Neural progenitor cell (in vitro differentiated cells): ENCODE results near the gene TMEM234. TPM values are rescaled to one million over a fixed set of nuclear protein-coding genes. Genes with fewer than 3 reads are reported as not detected.
"Not testable (repeated sequence)": the region's sequence is repeated elsewhere in the genome, so short reads cannot be mapped to it uniquely, and the experiment has no call there.

Source experiments
- DNase-seq: peaks from one replicate; pipeline ENCODE4 v3.0.0-alpha.2; 2016; ENCODE audit warnings: low spot score
- H2AFZ ChIP-seq: fragments of 200-600 bp; sonication (generic); replicated peaks from 2 replicates; pipeline ENCODE4 v1.6.1; 2016; ENCODE audit warnings: antibody characterized with exemption
- H3F3A ChIP-seq: fragments of 200-600 bp; sonication (generic); 2 replicates; pipeline ENCODE4 v1.6.1; 2016; ENCODE audit warnings: antibody characterized with exemption, low read depth
- H3K27ac ChIP-seq: fragments of 200-600 bp; sonication (generic); 2 replicates; pipeline ENCODE4 v1.5.1; 2016; ENCODE audit warnings: mild to moderate bottlenecking
- H3K27me3 ChIP-seq: fragments of 200-600 bp; sonication (generic); 2 replicates; pipeline ENCODE4 v1.6.1; 2016; ENCODE audit warnings: mild to moderate bottlenecking, moderate library complexity
- H3K36me3 ChIP-seq: fragments of 200-600 bp; sonication (generic); 2 replicates; pipeline ENCODE4 v1.5.1; 2016
- H3K4me1 ChIP-seq: fragments of 200-600 bp; sonication (generic); 2 replicates; pipeline ENCODE4 v1.6.1; 2016; ENCODE audit warnings: mixed run types
- H3K4me2 ChIP-seq: fragments of 200-600 bp; sonication (generic); 2 replicates; pipeline ENCODE4 v1.6.1; 2016
- H3K4me3 ChIP-seq: fragments of 200-600 bp; sonication (generic); 2 replicates; pipeline ENCODE4 v1.5.1; 2016
- H3K79me2 ChIP-seq: fragments of 200-600 bp; sonication (generic); 2 replicates; pipeline ENCODE4 v1.6.1; 2016; ENCODE audit warnings: low read depth
- H3K9ac ChIP-seq: fragments of 200-600 bp; sonication (generic); 2 replicates; pipeline ENCODE4 v1.6.1; 2016
- H3K9me3 ChIP-seq: fragments of 200-600 bp; sonication (generic); 2 replicates; pipeline ENCODE4 v1.5.1; 2016; ENCODE audit warnings: low read depth
- H4K20me1 ChIP-seq: fragments of 200-600 bp; sonication (generic); 2 replicates; pipeline ENCODE4 v1.6.1; 2016; ENCODE audit warnings: low read depth
- H3K27ac Mint-ChIP-seq: 3 replicates; pipeline ENCODE4 v1.8.0; 2021; ENCODE audit warnings: mixed read lengths
- H3K27me3 Mint-ChIP-seq: 2 replicates; pipeline ENCODE4 v1.8.0; 2022; ENCODE audit warnings: low read depth, mild to moderate bottlenecking, inconsistent platforms, moderate library complexity, mixed read lengths; ENCODE audit not compliant: insufficient read depth
- H3K36me3 Mint-ChIP-seq: 3 replicates; pipeline ENCODE4 v1.8.0; 2021; ENCODE audit warnings: mixed read lengths
- H3K4me1 Mint-ChIP-seq: 3 replicates; pipeline ENCODE4 v1.8.0; 2021; ENCODE audit warnings: mixed read lengths
- H3K4me3 Mint-ChIP-seq: 3 replicates; pipeline ENCODE4 v1.8.0; 2021; ENCODE audit warnings: mild to moderate bottlenecking, moderate library complexity, mixed read lengths
- H3K9me3 Mint-ChIP-seq: 3 replicates; pipeline ENCODE4 v1.8.0; 2020; ENCODE audit warnings: mixed read lengths
- CTCF ChIP-seq: fragments of 200-600 bp; sonication (generic); IDR thresholded peaks from 2 replicates; pipeline ENCODE4 v1.5.1; 2017; ENCODE audit warnings: antibody characterized with exemption, mild to moderate bottlenecking
- EZH2 ChIP-seq: fragments of 200-600 bp; sonication (generic); IDR thresholded peaks from 2 replicates; pipeline ENCODE4 v1.6.1; 2017; ENCODE audit warnings: antibody characterized with exemption, mild to moderate bottlenecking, moderate library complexity
- EZH2phosphoT487 ChIP-seq: fragments of 200-600 bp; sonication (generic); IDR thresholded peaks from 2 replicates; pipeline ENCODE4 v1.6.1; 2017; ENCODE audit warnings: antibody characterized with exemption
- total RNA-seq: library from RNA; depleted of rRNA; stranded (reverse); fragments of >200 nt; gene quantifications from 2 replicates; pipeline ENCODE4 v1.2.3, GENCODE V29; 2015; ENCODE audit warnings: low replicate concordance

The TMEM234 gene
- total RNA-seq, 1 donor from 2014 or later = 6.0 TPM

GRCh38 chr1:32265846-32266245, 43.7 kb upstream of the TMEM234 start:
- Mint-ChIP-seq H3K4me3 (no peak overlapping the region), H3K36me3 (no peaks in the 10 kb centered on the region), H3K27ac (no peak overlapping the region), H3K9me3 (no peaks in the 10 kb centered on the region), H3K4me1 (peaks cover 4% of the 10 kb centered on the region), H3K27me3 (peaks cover 2% of the 10 kb centered on the region)
- H3K27ac ChIP-seq = no peak overlapping the region
- H3K79me2 ChIP-seq = no peaks in the 10 kb centered on the region
- no peaks in the 10 kb centered on the region for H3K36me3 ChIP-seq
- DNase-seq = no peak
- H3K9ac ChIP-seq = no peak overlapping the region
- no peaks in the 10 kb centered on the region for H3K27me3 ChIP-seq
- TF ChIP-seq EZH2phosphoT487 (no peak), EZH2 (no peak), CTCF (no peak)
- no peaks in the 10 kb centered on the region for H3F3A ChIP-seq
- H4K20me1 ChIP-seq = no peaks in the 10 kb centered on the region
- H3K4me2 ChIP-seq = no peak overlapping the region
- H2AFZ ChIP-seq = no peak overlapping the region
- no peaks in the 10 kb centered on the region for H3K4me1 ChIP-seq
- H3K9me3 ChIP-seq = no peaks in the 10 kb centered on the region
- H3K4me3 ChIP-seq = no peak overlapping the region

DNA sequence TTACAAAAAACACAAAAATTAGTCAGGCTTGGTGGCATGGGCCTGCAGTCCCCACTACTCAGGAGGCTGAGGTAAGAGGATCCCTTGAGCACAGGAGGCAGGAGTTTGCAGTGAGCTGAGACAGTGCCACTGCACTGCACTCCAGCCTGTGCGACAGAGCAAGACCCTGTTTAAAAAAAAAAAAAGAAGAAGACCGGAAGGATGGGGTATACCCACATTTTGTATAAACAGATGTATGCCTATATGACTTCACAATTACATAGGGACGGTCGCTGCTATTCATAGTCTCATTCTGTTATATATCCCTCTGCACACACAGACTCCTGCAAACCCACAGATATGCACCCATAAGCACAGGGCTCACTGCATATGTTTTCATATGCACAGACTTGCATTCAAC, 41.6 kb upstream of the TMEM234 start:
- no peaks in the 10 kb centered on the region for H3K79me2 ChIP-seq
- TF ChIP-seq CTCF (no peak), EZH2phosphoT487 (no peak), EZH2 (no peak)
- no peaks in the 10 kb centered on the region for H3K4me1 ChIP-seq
- H3K4me2 ChIP-seq = no peak overlapping the region
- Mint-ChIP-seq H3K27me3 (peaks cover 5% of the 10 kb centered on the region), H3K4me1 (peaks cover 4% of the 10 kb centered on the region), H3K9me3 (no peaks in the 10 kb centered on the region), H3K36me3 (no peaks in the 10 kb centered on the region), H3K27ac (peak overlapping the region; percentile 16), H3K4me3 (no peak overlapping the region)
- no peak overlapping the region for H3K9ac ChIP-seq
- H3K27ac ChIP-seq = no peak overlapping the region
- no peak overlapping the region for H2AFZ ChIP-seq
- H3K36me3 ChIP-seq = no peaks in the 10 kb centered on the region
- no peaks in the 10 kb centered on the region for H3F3A ChIP-seq
- no peaks in the 10 kb centered on the region for H3K9me3 ChIP-seq
- DNase-seq = no peak
- no peaks in the 10 kb centered on the region for H3K27me3 ChIP-seq
- H4K20me1 ChIP-seq = no peaks in the 10 kb centered on the region
- no peak overlapping the region for H3K4me3 ChIP-seq

DNA sequence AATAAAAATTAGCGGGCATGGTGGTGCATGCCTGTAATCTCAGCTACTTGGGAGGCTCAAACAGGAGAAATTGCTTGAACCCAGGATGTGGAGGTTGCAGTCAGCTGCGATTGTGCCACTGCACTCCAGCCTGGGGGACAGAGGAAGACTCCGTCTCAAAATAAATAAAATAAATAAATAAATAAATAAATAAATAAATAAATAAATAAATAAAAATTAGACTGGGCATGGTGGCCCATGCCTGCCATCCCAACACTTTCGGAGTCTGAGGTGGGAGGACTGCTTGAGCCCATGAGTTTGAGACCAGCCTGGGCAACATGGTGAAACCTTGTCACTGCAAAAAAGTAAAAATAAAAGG, 41.1 kb upstream of the TMEM234 start:
- H3K9ac ChIP-seq, H3K79me2 ChIP-seq, H3K9me3 Mint-ChIP-seq, H2AFZ ChIP-seq, H3K4me3 ChIP-seq, H3K27me3 Mint-ChIP-seq, DNase-seq, H3K9me3 ChIP-seq, H3K36me3 ChIP-seq, H3K4me2 ChIP-seq, H4K20me1 ChIP-seq, H3K4me3 Mint-ChIP-seq, H3K4me1 ChIP-seq, H3K36me3 Mint-ChIP-seq, H3K27ac ChIP-seq, H3K27me3 ChIP-seq, H3F3A ChIP-seq, H3K4me1 Mint-ChIP-seq, H3K27ac Mint-ChIP-seq: not testable (repeated sequence)

GRCh38 chr1:32257227-32257508, 35.0 kb upstream of the TMEM234 start:
- no peak overlapping the region for H3K4me2 ChIP-seq
- no peaks in the 10 kb centered on the region for H3K27me3 ChIP-seq
- no peaks in the 10 kb centered on the region for H3K36me3 ChIP-seq
- H3F3A ChIP-seq = no peaks in the 10 kb centered on the region
- no peaks in the 10 kb centered on the region for H3K4me1 ChIP-seq
- H3K9me3 Mint-ChIP-seq = no peaks in the 10 kb centered on the region
- no peak for DNase-seq
- H4K20me1 ChIP-seq = no peaks in the 10 kb centered on the region
- H3K4me3 Mint-ChIP-seq = no peak overlapping the region
- no peak overlapping the region for H3K27ac Mint-ChIP-seq
- H3K79me2 ChIP-seq = no peaks in the 10 kb centered on the region
- no peak overlapping the region for H2AFZ ChIP-seq
- no peaks in the 10 kb centered on the region for H3K36me3 Mint-ChIP-seq
- peaks cover 2% of the 10 kb centered on the region for H3K4me1 Mint-ChIP-seq
- no peaks in the 10 kb centered on the region for H3K9me3 ChIP-seq
- peaks cover 6% of the 10 kb centered on the region for H3K27me3 Mint-ChIP-seq
- H3K9ac ChIP-seq = no peak overlapping the region
- no peak overlapping the region for H3K27ac ChIP-seq
- no peak for TF ChIP-seq EZH2
- no peak overlapping the region for H3K4me3 ChIP-seq
